Tibial artery (tissue), 4 donors: ENCODE measurements around the gene DHRS4L2.
A peak's percentile ranks its signal among the peaks of the same experiment; 100 is the strongest.

Experiments used
- DNase-seq, 2 donors: peaks; one replicate each; pipeline ENCODE4 v3.0.0-alpha.2; 2019
- H3K27ac ChIP-seq, 2 donors: fragments of 200-600 bp; sonication (generic) in 1 of 2; 1 replicate in 1 of 2; 2 replicates in 1 of 2; pipeline ENCODE4 v1.5.1; 2018 to 2019; ENCODE audit warnings: mild to moderate bottlenecking in 1 of 2
- H3K27me3 ChIP-seq, 2 donors: fragments of 200-600 bp; sonication (generic) in 1 of 2; one replicate each; pipeline versions ENCODE4 v1.5.1 to v1.6.0; 2016 to 2019
- H3K36me3 ChIP-seq, 3 donors: fragments of 200-600 bp; sonication (generic) in 2 of 3; one replicate each; pipeline ENCODE4 v1.5.1; 2016 to 2019; ENCODE audit warnings: mild to moderate bottlenecking in 2 of 3
- H3K4me1 ChIP-seq, 4 donors: fragments of 200-600 bp; sonication (generic) in 2 of 4; 1 replicate in 3 of 4; 2 replicates in 1 of 4; pipeline ENCODE4 v1.5.1; 2016 to 2019
- H3K4me3 ChIP-seq, 2 donors: fragments of 200-600 bp; sonication (generic) in 1 of 2; 1 replicate in 1 of 2; 2 replicates in 1 of 2; pipeline ENCODE4 v1.5.1; 2018 to 2019; ENCODE audit warnings: mild to moderate bottlenecking in 2 of 2
- H3K9me3 ChIP-seq, 3 donors: fragments of 200-600 bp; sonication (generic) in 1 of 3; one replicate each; pipeline ENCODE4 v1.5.1; 2016 to 2019
- CTCF ChIP-seq, 2 experiments: fragments of 200-600 bp in 1 of 2; fragments of 450-650 bp in 1 of 2; IDR thresholded peaks; one replicate each; pipeline ENCODE4 v1.5.1; 2017 to 2019; ENCODE audit warnings: antibody characterized with exemption in 2 of 2, mild to moderate bottlenecking in 1 of 2, moderate library complexity in 1 of 2
- intact Hi-C: fragments of 100-400 bp; cut with DNase I; formaldehyde crosslinking; loops from one replicate; pipeline ENCODE4 v1.15.0; 2023; ENCODE audit warnings: low total_unique reads

DHRS4L2 gene

GRCh38 chr14:24051176-24051788 is 62.6 kb downstream of the DHRS4L2 start:
- peak in 1 of 2 donors; percentile 64 for DNase-seq
- intact Hi-C loops: no loop called here

GRCh38 chr14:24051789-24052655 is 63.3 kb downstream of the DHRS4L2 start, which contains the start of gene CARMIL3:
TSS of gene CARMIL3 (plus strand) at chr14:24052009. CDS start at chr14:24052154, 145 bp downstream.
- intact Hi-C loops: no loop called here
- no peak for TF ChIP-seq CTCF (IDR thresholded peaks at IDR 0.05)
- peak within 1 kb of the TSS; percentile 29 to 55 for H3K27ac ChIP-seq

More at GRCh38 chr14:24051176-24051788, 62.6 kb downstream of the DHRS4L2 start:
- Histone ChIP-seq H3K4me1 (peaks cover 0 to 20% (median 15%) of the 10 kb centered on the region in 4 donors), H3K27ac (peak overlapping the region; percentile 29 to 55), H3K4me3 (peak overlapping the region; percentile 56 to 60), H3K27me3 (peaks cover 0 to 26% of the 10 kb centered on the region in 2 donors), H3K36me3 (no peaks in the 10 kb centered on the region), H3K9me3 (no peaks in the 10 kb centered on the region)
- no peak for TF ChIP-seq CTCF (IDR thresholded peaks at IDR 0.05)

GRCh38 chr14:24052656-24053547 is 64.2 kb downstream of the DHRS4L2 start:
- H3K4me1 ChIP-seq: peaks cover 0 to 20% (median 15%) of the 10 kb centered on the region in 4 donors
- peak overlapping the region; percentile 56 to 60 for H3K4me3 ChIP-seq
- no peak overlapping the region for H3K27ac ChIP-seq
- no peaks in the 10 kb centered on the region for H3K36me3 ChIP-seq
- DNase-seq: peak in 1 of 2 donors; percentile 32
- TF ChIP-seq CTCF (IDR thresholded peaks at IDR 0.05): no peak
- intact Hi-C loops: no loop called here
- no peaks in the 10 kb centered on the region for H3K9me3 ChIP-seq
- H3K27me3 ChIP-seq: peaks cover 0 to 38% of the 10 kb centered on the region in 2 donors

More at GRCh38 chr14:24051789-24052655, 63.3 kb downstream of the DHRS4L2 start, which contains the start of gene CARMIL3:
- no peaks in the 10 kb centered on the region for H3K9me3 ChIP-seq
- peaks cover 0 to 30% of the 10 kb centered on the region in 2 donors for H3K27me3 ChIP-seq
- peak within 1 kb of the TSS; percentile 56 to 60 for H3K4me3 ChIP-seq
- DNase-seq: peak; percentile 33 to 74
- H3K36me3 ChIP-seq: no peaks in the 10 kb centered on the region
- peaks cover 0 to 20% (median 15%) of the 10 kb centered on the region in 4 donors for H3K4me1 ChIP-seq

GRCh38 chr14:24053548-24054323 is 65.0 kb downstream of the DHRS4L2 start:
- H3K27ac ChIP-seq: no peak overlapping the region
- H3K9me3 ChIP-seq: no peaks in the 10 kb centered on the region
- H3K4me1 ChIP-seq: peaks cover 0 to 20% (median 15%) of the 10 kb centered on the region in 4 donors
- intact Hi-C loops: no loop called here
- H3K27me3 ChIP-seq: peaks cover 0 to 38% of the 10 kb centered on the region in 2 donors
- no peak overlapping the region for H3K4me3 ChIP-seq
- TF ChIP-seq CTCF (IDR thresholded peaks at IDR 0.05): no peak
- no peaks in the 10 kb centered on the region for H3K36me3 ChIP-seq
- peak in 1 of 2 donors; percentile 53 for DNase-seq
